ENCODE data around the gene POLDIP3.
"Not testable (repeated sequence)": the region's sequence is repeated elsewhere in the genome, so short reads cannot be mapped to it uniquely, and the experiment has no call there.

GRCh38 chr22:42615860-42616175, 1.1 kb upstream of the POLDIP3 start:
- TF ChIP-seq ZNF791 (tag by site-specific recombination; IDR thresholded peaks at IDR 0.05); ZNF510 (tag by site-specific recombination; IDR thresholded peaks at IDR 0.05; ENCODE audit: insufficient replicate concordance); ZNF184 (tag by site-specific recombination; IDR thresholded peaks at IDR 0.05); ZNF654 (tag by site-specific recombination; IDR thresholded peaks at IDR 0.05; ENCODE audit: low read depth): not testable (repeated sequence)

All from HEK293 (cell line).